DMS79 (cell line): ENCODE data around the gene GPR22.

Experiments
- DNase-seq: peaks from one replicate; lab custom pipeline; 2025; lab: John Stamatoyannopoulos, UW

GPR22 gene

GRCh38 chr7:107479303-107479702, 9.4 kb downstream of the GPR22 start:
- no peak for DNase-seq

- DNase-seq = no peak
Observed at GRCh38 chr7:107480932-107481331, 11.1 kb downstream of the GPR22 start.

GRCh38 chr7:107482571-107482970, 12.7 kb downstream of the GPR22 start:
- DNase-seq = no peak

- DNase-seq = no peak
Observed at GRCh38 chr7:107486041-107486440, 16.2 kb downstream of the GPR22 start.

GRCh38 chr7:107492875-107493274, 23.0 kb downstream of the GPR22 start:
- DNase-seq = no peak

GRCh38 chr7:107494315-107494751, 24.5 kb downstream of the GPR22 start:
- DNase-seq = no peak

GRCh38 chr7:107494884-107495283, 25.0 kb downstream of the GPR22 start:
- DNase-seq = no peak

GRCh38 chr7:107495516-107495915, 25.7 kb downstream of the GPR22 start:
- DNase-seq = no peak

GRCh38 chr7:107499731-107500130, 29.9 kb downstream of the GPR22 start:
- DNase-seq = no peak

GRCh38 chr7:107501593-107501992, 31.7 kb downstream of the GPR22 start:
- no peak for DNase-seq

GRCh38 chr7:107502154-107502553, 32.3 kb downstream of the GPR22 start:
- DNase-seq = no peak

GRCh38 chr7:107502797-107503196, 32.9 kb downstream of the GPR22 start:
- no peak for DNase-seq

- DNase-seq = no peak
Observed at GRCh38 chr7:107503687-107504086, 33.8 kb downstream of the GPR22 start.

GRCh38 chr7:107505362-107505761, 35.5 kb downstream of the GPR22 start:
- no peak for DNase-seq

GRCh38 chr7:107505997-107506673, 36.3 kb downstream of the GPR22 start:
- DNase-seq = no peak

GRCh38 chr7:107506674-107507339, 37.0 kb downstream of the GPR22 start:
- no peak for DNase-seq
